GM19438 (cell line): ENCODE results near the gene TNFAIP8L1.

Experiments used
- ATAC-seq: cut with Tn5 transposase; IDR thresholded peaks from one replicate; pipeline ENCODE4 v1.9.1; 2021; ENCODE audit warnings: low read depth; ENCODE audit not compliant: unreplicated experiment

TNFAIP8L1 gene

GRCh38 chr19:4647676-4648644, 8.6 kb downstream of the TNFAIP8L1 start:
- no peak for ATAC-seq

GRCh38 chr19:4649392-4650047, 10.2 kb downstream of the TNFAIP8L1 start:
- ATAC-seq, result no peak

DNA sequence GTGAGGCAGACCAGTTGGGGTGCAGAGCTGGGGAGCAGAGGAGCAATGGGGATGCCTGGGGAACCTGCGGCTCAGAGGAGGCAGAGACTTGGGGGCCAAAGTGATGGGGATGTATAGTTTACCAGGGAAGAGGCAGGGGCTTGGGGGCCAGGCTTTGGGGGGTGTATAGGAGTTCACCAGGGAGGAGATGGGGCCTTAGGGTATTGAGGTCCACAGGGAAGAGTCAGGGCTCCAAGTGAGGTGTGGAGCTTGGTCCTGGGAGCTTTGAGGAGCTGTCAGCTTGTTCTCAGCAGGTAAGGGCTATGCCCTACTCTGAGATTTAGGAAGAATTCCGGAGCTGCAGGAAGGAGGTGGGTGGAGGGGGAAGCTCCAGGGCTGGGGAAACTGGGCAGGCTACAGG, 10.8 kb downstream of the TNFAIP8L1 start:
- ATAC-seq, result no peak

DNA sequence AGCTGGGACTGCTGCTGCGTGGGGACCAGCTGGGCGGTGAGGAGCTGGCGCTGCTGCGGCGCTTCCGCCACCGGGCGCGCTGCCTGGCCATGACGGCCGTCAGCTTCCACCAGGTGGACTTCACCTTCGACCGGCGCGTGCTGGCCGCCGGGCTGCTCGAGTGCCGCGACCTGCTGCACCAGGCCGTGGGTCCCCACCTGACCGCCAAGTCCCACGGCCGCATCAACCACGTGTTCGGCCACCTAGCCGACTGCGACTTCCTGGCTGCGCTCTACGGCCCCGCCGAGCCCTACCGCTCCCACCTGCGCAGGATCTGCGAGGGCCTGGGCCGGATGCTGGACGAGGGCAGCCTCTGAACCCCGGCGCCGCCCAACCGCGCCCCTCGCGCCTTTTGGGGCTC, 12.8 kb downstream of the TNFAIP8L1 start:
- no peak for ATAC-seq

- no peak for ATAC-seq
These were observed 14.6 kb downstream of the TNFAIP8L1 start for GRCh38 chr19:4653793-4654436.

DNA sequence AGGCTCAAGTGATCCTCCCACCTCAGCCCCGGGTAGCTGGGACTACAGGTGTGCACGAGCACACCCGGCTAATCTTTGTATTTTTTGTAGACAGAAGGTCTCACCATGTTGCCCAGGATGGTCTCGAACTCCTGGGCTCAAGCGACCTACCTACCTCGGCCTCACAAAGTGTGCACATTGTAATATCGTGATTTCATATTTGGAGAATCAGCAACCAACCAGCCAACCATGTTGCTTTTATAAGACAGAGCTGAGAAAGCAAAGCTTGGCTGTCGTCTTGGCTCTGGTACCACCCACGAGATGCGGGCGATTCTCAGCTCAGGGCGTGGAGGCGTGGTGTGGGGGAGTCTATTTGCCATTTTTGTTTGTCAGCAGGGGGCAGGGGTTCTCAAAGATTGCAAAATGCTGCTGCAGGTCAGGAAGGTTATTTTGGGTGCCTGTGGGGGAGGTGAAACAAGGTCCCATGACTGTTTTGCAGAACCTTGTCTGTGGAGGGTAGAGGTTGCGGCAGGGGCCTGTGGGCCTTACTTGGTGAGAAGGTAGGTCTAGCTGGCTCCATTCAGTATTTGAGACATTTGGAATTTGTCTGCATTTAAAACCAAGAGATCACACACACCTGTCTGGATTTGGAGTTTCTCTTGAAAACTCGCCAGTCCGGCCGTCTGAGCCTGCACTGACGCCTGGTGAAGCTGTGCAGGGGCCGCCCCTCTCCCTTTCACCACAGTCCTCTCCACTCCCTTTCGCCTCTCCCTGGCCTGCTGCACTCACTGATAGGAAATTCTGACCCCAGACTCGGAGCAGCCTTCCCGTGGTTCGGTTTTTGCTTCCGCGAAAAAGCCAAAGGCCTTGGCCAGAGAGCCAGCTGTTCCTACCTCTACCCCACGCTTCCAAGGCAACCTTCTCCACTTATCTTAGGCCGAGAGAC, 15.4 kb downstream of the TNFAIP8L1 start:
- no peak for ATAC-seq

DNA sequence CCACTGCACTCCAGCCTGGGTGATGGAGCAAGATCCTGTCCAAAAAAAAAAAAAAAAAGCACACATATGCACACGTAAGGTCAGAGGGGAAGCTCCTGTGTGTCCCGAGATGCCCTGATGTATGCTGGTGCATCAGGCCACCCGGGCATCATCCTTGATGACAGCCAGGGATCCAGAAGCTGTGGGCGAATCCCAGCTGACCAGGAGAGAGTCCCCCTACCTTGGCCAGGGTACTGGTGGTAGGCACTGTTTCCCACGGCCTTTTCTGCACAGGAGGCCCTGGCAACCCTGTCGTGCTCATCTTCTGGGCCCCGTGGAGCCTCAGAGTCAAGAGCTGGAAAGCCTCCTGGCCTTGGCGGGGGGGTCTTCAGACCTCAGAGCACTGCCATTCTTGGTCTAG, 16.8 kb downstream of the TNFAIP8L1 start:
- ATAC-seq, result no peak

- no peak for ATAC-seq
These were observed 17.9 kb downstream of the TNFAIP8L1 start for GRCh38 chr19:4657262-4657661.

DNA sequence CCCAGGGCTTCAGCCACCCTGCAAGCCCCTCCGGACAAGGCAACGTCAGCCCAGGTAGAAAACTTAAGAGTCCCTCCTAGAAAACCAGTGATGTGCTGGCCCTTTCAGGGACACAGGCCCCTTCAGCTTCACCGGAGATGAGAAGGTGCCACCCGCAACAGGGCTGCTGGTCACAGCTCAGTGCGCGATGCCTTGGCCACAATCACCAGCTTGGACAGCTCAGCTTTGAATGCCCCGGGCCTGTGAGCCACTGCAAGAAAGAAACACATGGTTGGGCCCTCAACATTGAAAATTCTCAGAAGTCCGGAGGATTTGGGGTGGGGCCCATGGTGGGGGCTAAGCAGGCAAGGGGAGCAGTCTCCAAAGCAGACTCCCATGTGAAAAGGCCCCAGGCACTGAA, 18.5 kb downstream of the TNFAIP8L1 start:
- no peak for ATAC-seq

- no peak for ATAC-seq
These were observed 21.0 kb downstream of the TNFAIP8L1 start for GRCh38 chr19:4660181-4660791.

GRCh38 chr19:4660993-4661392, 21.7 kb downstream of the TNFAIP8L1 start:
- no peak for ATAC-seq

- no peak for ATAC-seq
These were observed 22.8 kb downstream of the TNFAIP8L1 start for GRCh38 chr19:4662020-4662695.

- ATAC-seq, result no peak
These were observed 23.5 kb downstream of the TNFAIP8L1 start for GRCh38 chr19:4662812-4663211.

DNA sequence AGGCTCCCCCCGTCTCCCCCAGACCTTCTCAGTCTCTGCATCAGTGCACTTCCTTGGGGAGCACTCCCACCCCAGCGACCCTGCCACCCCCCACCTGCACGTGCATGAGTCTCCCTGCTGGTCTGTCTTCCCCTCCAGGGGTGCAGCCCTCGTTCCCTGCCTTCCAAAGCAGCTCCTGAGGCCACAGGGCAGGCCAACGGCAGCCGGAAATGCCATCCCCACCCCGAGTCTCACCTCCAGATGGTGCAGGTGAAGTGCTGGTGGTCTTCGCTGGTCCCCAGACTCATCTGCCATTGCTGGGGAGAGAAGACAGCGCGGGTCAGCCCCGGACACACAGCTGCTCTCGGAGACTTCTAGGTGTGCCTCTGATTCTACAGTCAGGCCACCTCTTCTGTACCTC, 25.3 kb downstream of the TNFAIP8L1 start:
- no peak for ATAC-seq

GRCh38 chr19:4669723-4670480, 30.6 kb downstream of the TNFAIP8L1 start, which contains the start of gene MYDGF:
Gene MYDGF (minus strand): TSS chr19:4670342. CDS start chr19:4670334, 8 bp downstream.
- ATAC-seq, result peak; percentile 77

DNA sequence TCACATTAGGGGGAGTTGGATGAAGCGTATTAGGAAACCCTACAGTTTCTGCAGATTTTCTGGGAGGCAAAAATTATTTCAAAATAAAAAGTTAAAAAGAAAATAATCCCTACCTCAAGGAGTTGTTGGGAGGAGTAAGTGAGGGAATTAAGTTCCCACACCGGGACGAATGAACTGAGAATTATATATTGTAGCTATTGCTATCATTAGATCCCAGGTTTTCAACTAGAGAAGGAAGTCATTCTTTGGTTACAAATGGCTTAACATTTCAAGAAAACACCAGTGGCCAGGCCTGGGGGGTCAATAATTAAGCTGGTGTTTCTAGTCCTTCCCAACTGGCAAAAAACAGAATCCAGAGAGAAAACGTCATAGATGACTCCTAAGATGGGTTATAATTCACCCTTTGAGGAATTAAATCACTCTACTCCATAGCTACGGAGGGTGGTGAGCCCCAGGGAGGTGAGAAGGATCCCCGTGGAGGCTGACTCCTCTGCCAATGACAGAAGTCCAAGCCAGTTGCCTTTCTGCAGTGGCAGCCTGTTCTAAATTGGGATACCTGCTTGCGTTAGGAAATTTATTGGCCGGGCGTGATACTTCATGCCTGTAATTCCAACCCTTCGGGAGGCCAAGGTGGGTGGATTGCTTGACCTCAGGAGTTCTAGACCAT, 32.0 kb downstream of the TNFAIP8L1 start:
- no peak for ATAC-seq

DNA sequence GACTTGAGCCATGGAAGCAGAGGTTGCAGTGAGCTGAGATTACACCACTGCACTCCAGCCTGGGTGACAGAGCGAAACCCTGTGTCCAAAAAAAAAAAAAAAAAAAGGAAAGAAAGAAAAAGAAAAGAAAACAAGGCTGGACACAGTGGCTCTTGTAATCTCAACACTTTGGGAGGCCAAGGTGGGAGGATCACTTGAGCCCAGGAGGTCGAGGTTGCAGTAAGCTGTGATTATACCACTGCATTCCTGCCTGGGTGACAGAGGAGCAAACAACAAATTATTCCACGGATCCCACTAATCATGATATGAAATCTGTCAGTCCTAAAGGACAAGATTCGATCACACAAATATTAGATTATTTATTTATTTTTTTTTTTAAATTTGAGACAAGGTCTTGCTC, 33.9 kb downstream of the TNFAIP8L1 start:
- no peak for ATAC-seq

DNA sequence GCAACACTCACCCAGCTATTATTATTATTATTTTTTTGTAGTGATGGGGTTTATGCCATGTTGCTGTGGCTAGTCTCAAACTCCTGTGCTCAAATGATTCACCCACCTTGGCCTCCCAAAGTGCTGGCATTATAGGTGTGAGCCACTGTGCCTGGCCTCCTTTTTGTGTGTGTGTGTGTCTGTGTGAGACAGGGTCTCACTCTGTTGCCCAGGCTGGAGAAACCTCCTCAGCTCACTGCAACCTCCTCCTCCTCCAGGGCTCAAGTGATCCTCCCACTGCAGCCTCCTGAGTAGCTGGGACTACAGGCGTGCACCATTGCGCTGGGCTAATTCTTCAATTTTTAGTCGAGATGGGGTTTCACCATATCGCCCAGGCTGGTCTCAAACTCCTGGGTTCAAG, 34.4 kb downstream of the TNFAIP8L1 start:
- no peak for ATAC-seq
